ENCODE measurements around the gene RPTOR.

DNA sequence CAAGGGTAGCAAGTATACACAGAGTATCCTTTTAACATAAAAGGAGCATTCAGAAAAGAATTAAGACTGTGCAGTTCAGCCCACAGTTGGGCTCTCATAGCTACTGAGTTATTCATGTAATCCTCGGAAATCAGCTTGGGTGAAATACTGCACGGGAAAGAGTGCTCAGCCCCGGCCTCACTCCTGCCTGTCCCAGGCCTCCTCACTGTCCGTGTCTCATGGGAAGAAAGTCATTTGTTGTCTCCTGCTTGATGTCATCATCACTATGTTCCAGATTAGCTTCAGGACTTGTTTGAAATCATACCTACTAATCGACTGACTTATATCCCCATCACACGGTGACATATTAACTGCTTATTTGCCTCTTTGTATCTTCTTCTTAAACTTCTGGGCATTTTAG is 223.8 kb downstream of the RPTOR start:
- TF ChIP-seq EZH2 (IDR thresholded peaks at IDR 0.05; ENCODE audit: low read length): no peak
- TF ChIP-seq, protein P1, sequence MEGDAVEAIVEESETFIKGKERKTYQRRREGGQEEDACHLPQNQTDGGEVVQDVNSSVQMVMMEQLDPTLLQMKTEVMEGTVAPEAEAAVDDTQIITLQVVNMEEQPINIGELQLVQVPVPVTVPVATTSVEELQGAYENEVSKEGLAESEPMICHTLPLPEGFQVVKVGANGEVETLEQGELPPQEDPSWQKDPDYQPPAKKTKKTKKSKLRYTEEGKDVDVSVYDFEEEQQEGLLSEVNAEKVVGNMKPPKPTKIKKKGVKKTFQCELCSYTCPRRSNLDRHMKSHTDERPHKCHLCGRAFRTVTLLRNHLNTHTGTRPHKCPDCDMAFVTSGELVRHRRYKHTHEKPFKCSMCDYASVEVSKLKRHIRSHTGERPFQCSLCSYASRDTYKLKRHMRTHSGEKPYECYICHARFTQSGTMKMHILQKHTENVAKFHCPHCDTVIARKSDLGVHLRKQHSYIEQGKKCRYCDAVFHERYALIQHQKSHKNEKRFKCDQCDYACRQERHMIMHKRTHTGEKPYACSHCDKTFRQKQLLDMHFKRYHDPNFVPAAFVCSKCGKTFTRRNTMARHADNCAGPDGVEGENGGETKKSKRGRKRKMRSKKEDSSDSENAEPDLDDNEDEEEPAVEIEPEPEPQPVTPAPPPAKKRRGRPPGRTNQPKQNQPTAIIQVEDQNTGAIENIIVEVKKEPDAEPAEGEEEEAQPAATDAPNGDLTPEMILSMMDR (optimal IDR thresholded peaks at IDR 0.05 in 1 of 3, IDR thresholded peaks at IDR 0.05 in 1 of 3, conservative IDR thresholded peaks at IDR 0.05 in 1 of 3; ENCODE audit: extremely low read depth in 1 of 3, insufficient read depth in 2 of 3, low read length in 3 of 3): no peak

All from keratinocyte (primary cell).